ELR (cell line): ENCODE data around the gene FAM3B.

Experiments used
- DNase-seq: peaks from one replicate; pipeline ENCODE4 v3.0.0-alpha.2; 2015; ENCODE audit warnings: low read depth

FAM3B gene

GRCh38 chr21:41369105-41369919 lies 52.7 kb downstream of the FAM3B start:
- DNase-seq = no peak

- DNase-seq = no peak
Measured at GRCh38 chr21:41369920-41370839, 53.6 kb downstream of the FAM3B start.

DNA sequence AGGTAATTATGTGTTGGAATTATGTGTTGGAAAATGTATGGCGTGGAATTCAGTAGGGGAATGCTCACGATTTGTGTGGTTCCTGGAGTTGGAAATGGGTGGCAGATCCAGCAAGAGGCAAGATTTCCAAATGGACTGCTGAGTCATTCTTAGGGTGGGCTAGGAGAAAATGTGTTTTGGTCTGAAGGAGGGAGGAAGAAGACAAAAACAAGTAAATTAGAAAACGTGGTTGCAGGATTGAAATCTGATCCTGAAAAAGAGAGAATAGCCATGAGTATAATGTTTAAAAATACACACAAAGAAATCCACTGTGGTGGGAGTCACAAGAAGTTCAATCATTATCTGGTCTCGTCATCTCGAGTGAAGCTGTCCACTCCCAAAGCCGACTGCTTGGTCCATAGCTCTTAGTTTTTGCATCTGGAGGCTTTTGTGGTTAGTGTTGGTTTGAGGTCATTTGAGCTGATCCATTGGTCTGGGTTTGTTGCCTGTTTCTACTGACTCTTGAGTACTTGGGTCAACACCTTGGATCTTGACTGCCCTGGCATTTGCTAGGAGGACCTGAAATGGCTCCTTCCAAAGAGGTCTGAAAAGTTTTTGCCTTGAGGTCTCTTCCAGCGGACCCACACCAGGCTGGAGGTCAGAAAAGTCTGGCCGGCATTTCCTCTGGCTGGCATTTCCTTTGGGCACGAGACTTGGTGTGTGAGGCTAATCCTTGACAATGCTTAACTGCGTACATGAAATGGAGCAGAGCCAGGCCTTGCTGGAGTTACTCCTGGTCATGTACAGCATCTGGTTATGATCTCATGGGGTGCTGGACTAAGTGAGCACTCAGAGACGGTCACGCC lies 54.5 kb downstream of the FAM3B start:
- DNase-seq = no peak

- DNase-seq = no peak
Measured at GRCh38 chr21:41371685-41372030, 55.1 kb downstream of the FAM3B start.

GRCh38 chr21:41373253-41373652 lies 56.7 kb downstream of the FAM3B start:
- no peak for DNase-seq

DNA sequence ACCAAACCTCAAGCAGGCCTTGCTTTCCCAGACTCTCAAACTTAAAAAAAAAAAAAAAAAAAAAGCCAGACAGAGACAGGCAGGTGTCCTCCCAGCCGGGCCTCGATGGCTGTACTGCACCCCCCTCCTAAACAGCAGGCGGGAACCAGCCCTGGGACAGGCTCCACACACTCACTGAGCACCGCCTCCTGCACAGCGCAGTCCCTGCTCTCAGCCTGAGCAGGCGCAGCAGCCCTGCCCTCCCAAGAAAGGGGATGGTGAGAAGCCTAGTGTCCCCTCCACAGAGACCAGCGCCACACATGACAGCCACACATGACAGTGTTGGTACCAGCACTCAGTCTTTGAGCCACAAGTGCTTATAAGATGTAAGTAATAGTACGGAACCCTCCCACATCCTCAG lies 57.2 kb downstream of the FAM3B start:
- no peak for DNase-seq

DNA sequence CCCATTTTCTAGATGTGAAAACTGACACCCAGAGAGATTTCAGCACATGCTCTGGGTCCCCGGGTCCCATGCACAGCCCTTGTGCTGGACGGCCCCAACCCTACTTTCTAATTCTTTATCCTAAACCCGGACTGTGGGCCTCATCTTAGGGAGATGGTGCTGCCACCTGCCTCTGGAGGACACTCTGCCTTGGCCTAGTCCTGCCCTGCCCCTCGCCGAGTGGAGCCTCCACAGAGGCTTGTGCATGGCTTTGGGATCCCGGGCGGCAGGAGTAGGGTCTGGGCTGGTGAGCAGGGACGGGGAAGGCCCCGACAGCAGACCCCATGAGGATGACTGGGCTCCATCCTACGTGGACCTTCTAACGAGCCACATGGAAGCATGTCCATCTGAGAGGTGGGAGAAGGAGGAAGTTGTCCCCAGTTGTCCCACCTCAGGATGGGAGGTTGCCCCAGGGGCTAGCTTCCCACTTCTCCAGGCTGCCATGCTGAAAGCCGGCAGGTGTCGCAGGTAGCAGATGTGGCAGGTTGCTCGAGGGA lies 57.6 kb downstream of the FAM3B start:
- no peak for DNase-seq

GRCh38 chr21:41374867-41375533 lies 58.4 kb downstream of the FAM3B start:
- no peak for DNase-seq

GRCh38 chr21:41375875-41376274 lies 59.3 kb downstream of the FAM3B start:
- DNase-seq = no peak

- no peak for DNase-seq
Measured at GRCh38 chr21:41377715-41378114, 61.1 kb downstream of the FAM3B start.

DNA sequence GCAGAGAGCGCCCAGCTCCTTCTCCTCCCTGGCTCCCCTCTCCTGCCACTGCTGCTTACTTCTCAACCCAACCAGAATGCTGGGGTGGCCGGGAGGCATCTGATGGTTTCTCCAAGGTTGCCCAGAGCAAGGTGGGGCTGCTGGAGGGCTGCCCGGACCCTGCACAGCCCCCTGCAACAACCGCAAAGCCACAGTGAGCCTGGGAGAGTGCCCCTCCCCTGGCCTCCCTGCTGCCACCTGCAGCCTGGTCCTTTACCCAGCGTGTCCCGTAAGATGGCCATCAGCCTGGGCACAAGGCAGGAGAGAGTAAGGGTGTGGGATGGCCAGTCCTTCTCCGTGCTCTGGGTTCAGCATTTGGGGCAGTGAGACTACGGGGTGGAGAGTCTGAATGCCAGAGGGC lies 62.2 kb downstream of the FAM3B start:
- DNase-seq = no peak

- no peak for DNase-seq
Measured at GRCh38 chr21:41379901-41380300, 63.3 kb downstream of the FAM3B start.

- DNase-seq = peak; percentile 8
Measured at GRCh38 chr21:41381731-41382130, 65.1 kb downstream of the FAM3B start.

DNA sequence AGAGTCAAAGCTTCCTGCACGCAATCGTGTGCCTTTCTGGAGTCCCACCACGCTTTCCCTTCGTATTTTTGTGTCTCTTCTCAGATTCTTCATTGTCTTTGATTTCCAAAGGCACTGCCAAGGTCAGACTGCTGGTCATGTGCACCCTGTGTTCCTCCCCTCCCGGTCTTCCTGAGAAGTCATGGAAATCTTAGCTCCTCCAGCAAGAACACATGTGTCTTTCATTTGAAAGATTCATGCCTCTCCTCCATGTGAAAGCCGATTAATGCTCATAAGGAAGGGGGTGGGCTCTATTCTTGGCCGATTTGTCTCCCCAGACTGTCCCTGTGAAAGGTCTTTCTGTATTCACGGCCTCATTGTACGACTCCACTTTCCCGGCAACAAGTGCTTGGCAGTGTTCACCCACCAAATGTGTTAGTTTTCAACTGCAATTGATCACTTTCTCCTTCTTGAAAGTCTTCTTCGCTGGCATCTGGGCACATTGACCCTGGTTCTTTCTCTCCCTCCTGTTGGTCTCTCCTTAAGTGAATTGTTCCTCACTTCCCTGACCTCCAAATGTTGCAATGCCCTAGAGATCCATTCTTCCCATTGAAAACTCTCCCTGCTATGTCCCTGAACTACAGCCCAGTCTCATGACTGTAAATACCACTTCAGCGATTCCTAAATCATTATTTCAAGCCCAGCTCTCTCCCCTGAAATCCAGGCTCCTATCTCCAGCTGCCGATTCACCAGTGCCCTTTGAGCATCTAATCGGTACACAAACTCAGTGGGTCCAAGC lies 70.6 kb downstream of the FAM3B start:
- DNase-seq = no peak

GRCh38 chr21:41387824-41388223 lies 71.2 kb downstream of the FAM3B start:
- no peak for DNase-seq

DNA sequence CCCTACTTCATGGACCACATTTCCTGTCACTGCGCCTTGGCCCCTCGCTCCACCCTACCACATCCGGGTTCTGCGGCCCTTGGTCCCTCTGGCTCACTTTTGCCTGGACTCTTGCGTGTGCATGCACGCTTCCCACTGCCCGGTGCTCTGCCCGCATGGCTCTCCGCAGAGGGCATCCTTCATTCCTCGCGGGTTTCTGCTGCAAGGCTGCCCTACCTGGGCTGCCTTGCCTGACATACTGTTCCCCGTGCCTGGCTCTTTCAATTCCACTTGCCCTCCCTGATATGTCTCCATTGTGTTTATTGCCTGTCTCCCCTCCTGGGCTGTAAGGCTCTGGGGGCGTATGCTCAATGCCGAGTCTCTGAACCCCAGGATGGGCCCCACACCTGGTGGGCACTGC lies 71.7 kb downstream of the FAM3B start:
- DNase-seq = no peak

DNA sequence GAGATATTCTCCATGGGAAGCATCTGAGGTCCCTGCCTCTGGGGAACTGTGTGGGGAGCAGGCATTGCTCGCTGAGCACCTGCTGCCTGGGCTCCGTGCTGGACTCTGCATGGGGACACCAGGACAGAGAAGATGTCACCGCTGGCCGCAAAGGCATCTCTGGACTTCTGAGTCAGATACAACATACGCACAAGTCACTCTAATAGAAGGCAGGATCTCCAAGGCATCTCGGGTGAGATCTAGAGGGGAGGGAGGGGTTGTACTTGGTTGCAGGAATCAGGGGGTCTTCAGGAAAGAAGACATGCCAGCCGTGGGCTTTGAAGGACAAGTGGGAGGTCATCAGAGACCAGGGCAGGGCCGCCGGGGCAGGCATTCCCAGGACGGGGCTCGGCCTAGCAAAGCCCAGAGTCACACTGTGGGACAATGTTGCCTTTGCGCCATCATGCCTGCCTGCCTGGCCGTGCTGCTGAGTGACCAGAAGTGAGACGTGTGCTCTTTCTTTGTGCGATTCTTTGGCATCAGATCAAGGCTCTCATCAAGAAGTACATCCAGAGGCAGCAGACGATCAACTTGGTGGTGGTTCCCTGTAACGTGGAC lies 73.5 kb downstream of the FAM3B start:
- DNase-seq = no peak

- DNase-seq = no peak
Measured at GRCh38 chr21:41393876-41394465, 77.4 kb downstream of the FAM3B start.

DNA sequence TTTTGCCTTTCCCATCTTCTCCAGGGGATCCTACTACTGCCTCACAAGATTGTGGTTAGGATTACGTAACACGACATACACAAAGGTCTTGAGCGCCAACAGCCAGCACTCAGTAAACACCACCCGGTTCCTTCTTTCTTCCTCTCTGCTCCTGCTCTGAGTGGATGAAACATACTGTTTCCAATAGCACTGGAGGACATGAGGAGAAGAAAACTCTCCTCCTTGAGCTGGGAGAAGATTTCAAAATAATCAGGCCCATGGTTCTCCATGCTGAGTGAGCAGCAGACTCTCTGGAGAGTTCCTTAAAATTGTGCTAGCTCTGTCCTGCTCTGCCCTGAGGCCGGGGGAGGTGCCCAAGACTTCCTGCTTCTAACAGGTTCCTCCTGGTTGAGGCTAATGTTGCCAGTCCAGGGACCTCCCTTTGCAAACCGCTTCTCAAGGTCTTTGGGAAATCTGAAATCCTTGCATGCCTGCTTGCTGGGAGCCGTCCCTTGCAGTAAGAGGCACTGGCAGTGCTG lies 80.0 kb downstream of the FAM3B start:
- DNase-seq = no peak

GRCh38 chr21:41397471-41397891 lies 80.9 kb downstream of the FAM3B start:
- no peak for DNase-seq
